BLaER1 (cell line): Measurements from ENCODE around the gene SCUBE1.

Source experiments
- H3K27ac ChIP-seq: shearing (Covaris generic); formaldehyde crosslinking; 2 replicates; pipeline ENCODE4 v1.8.1; 2022
- H3K27me3 ChIP-seq: shearing (Covaris generic); formaldehyde crosslinking; 2 replicates; pipeline ENCODE4 v1.8.1; 2022
- H3K36me3 ChIP-seq: shearing (Covaris generic); formaldehyde crosslinking; 2 replicates; pipeline ENCODE4 v1.8.1; 2022
- H3K4me1 ChIP-seq: shearing (Covaris generic); formaldehyde crosslinking; 2 replicates; pipeline ENCODE4 v1.8.1; 2022
- H3K4me2 ChIP-seq: shearing (Covaris generic); formaldehyde crosslinking; 2 replicates; pipeline ENCODE4 v1.8.1; 2022
- H3K4me3 ChIP-seq: shearing (Covaris generic); formaldehyde crosslinking; 2 replicates; pipeline ENCODE4 v1.8.1; 2022
- H3K9ac ChIP-seq: shearing (Covaris generic); formaldehyde crosslinking; 2 replicates; pipeline ENCODE4 v1.8.1; 2022
- H3K9me3 ChIP-seq: shearing (Covaris generic); formaldehyde crosslinking; 2 replicates; pipeline ENCODE4 v1.8.1; 2022
- H4K20me1 ChIP-seq: shearing (Covaris generic); formaldehyde crosslinking; 2 replicates; pipeline ENCODE4 v1.8.1; 2022
- Cebpa-rat ChIP-seq: shearing (Covaris generic); IDR thresholded peaks from 2 replicates; pipeline ENCODE4 v1.8.1; 2022

SCUBE1 gene

GRCh38 chr22:43343262-43343669 lies at the start of gene SCUBE1:
Gene SCUBE1, minus strand, starts transcription at chr22:43343372. Its CDS starts 111 bp downstream, at chr22:43343261.
- Histone ChIP-seq H3K4me1 (peaks cover 36% of the 10 kb centered on the region), H4K20me1 (peaks cover 6% of the 10 kb centered on the region; the same call in 1 of the 2 replicates), H3K27me3 (peaks cover 30% of the 10 kb centered on the region), H3K9me3 (no peaks in the 10 kb centered on the region), H3K4me2 (peak within 1 kb of the TSS; percentile 56), H3K4me3 (peak within 1 kb of the TSS; percentile 36; the same call in 1 of the 2 replicates), H3K27ac (no peak within 1 kb of the TSS), H3K9ac (no peak within 1 kb of the TSS), H3K36me3 (no peaks in the 10 kb centered on the region)
- no peak for TF ChIP-seq Cebpa-rat

GRCh38 chr22:43392385-43392989 lies 49.3 kb upstream of the SCUBE1 start:
- Histone ChIP-seq H3K4me2 (no peak overlapping the region), H3K9me3 (no peaks in the 10 kb centered on the region), H3K4me3 (no peak overlapping the region), H3K36me3 (no peaks in the 10 kb centered on the region), H3K27ac (no peak overlapping the region), H4K20me1 (no peaks in the 10 kb centered on the region), H3K27me3 (no peaks in the 10 kb centered on the region), H3K9ac (no peak overlapping the region), H3K4me1 (peaks cover 4% of the 10 kb centered on the region; the same call in 1 of the 2 replicates)
- TF ChIP-seq Cebpa-rat, result no peak

- H3K9ac ChIP-seq, result no peak overlapping the region
- H3K9me3 ChIP-seq, result no peaks in the 10 kb centered on the region
- peaks cover 4% of the 10 kb centered on the region; the same call in 1 of the 2 replicates for H3K4me1 ChIP-seq
- H3K36me3 ChIP-seq, result no peaks in the 10 kb centered on the region
- no peak for TF ChIP-seq Cebpa-rat
- H3K27ac ChIP-seq, result no peak overlapping the region
- no peaks in the 10 kb centered on the region for H3K27me3 ChIP-seq
- no peak overlapping the region for H3K4me2 ChIP-seq
- H4K20me1 ChIP-seq, result no peaks in the 10 kb centered on the region
- H3K4me3 ChIP-seq, result no peak overlapping the region
These were observed 48.1 kb upstream of the SCUBE1 start for GRCh38 chr22:43391306-43391705.

- Histone ChIP-seq H3K4me2 (no peak overlapping the region), H3K4me3 (no peak overlapping the region), H4K20me1 (no peaks in the 10 kb centered on the region), H3K36me3 (no peaks in the 10 kb centered on the region), H3K27me3 (no peaks in the 10 kb centered on the region), H3K9ac (no peak overlapping the region), H3K9me3 (no peaks in the 10 kb centered on the region), H3K4me1 (peaks cover 4% of the 10 kb centered on the region; the same call in 1 of the 2 replicates), H3K27ac (no peak overlapping the region)
- no peak for TF ChIP-seq Cebpa-rat
These were observed 47.7 kb upstream of the SCUBE1 start for GRCh38 chr22:43390872-43391271.

- Histone ChIP-seq H3K36me3 (no peaks in the 10 kb centered on the region), H3K9me3 (no peaks in the 10 kb centered on the region), H3K4me2 (no peak overlapping the region), H4K20me1 (no peaks in the 10 kb centered on the region), H3K27me3 (no peaks in the 10 kb centered on the region), H3K27ac (no peak overlapping the region), H3K4me3 (no peak overlapping the region), H3K9ac (no peak overlapping the region), H3K4me1 (peaks cover 4% of the 10 kb centered on the region; the same call in 1 of the 2 replicates)
- no peak for TF ChIP-seq Cebpa-rat
These were observed 47.0 kb upstream of the SCUBE1 start for GRCh38 chr22:43390166-43390565.

- Histone ChIP-seq H3K4me1 (peaks cover 4% of the 10 kb centered on the region; the same call in 1 of the 2 replicates), H3K27me3 (no peaks in the 10 kb centered on the region), H3K36me3 (no peaks in the 10 kb centered on the region), H3K9me3 (no peaks in the 10 kb centered on the region), H3K9ac (no peak overlapping the region), H3K27ac (no peak overlapping the region), H3K4me3 (no peak overlapping the region), H3K4me2 (no peak overlapping the region), H4K20me1 (no peaks in the 10 kb centered on the region)
- TF ChIP-seq Cebpa-rat, result no peak
These were observed 46.2 kb upstream of the SCUBE1 start for GRCh38 chr22:43389227-43389836.

- Histone ChIP-seq H3K9ac (no peak overlapping the region), H3K27me3 (no peaks in the 10 kb centered on the region), H3K9me3 (no peaks in the 10 kb centered on the region), H3K36me3 (no peaks in the 10 kb centered on the region), H3K4me1 (peaks cover 4% of the 10 kb centered on the region; the same call in 1 of the 2 replicates), H3K4me3 (no peak overlapping the region), H3K4me2 (no peak overlapping the region), H3K27ac (no peak overlapping the region), H4K20me1 (no peaks in the 10 kb centered on the region)
- no peak for TF ChIP-seq Cebpa-rat
These were observed 45.3 kb upstream of the SCUBE1 start for GRCh38 chr22:43388420-43388851.

- Histone ChIP-seq H3K4me3 (no peak overlapping the region), H3K36me3 (no peaks in the 10 kb centered on the region), H3K27ac (no peak overlapping the region), H3K9ac (no peak overlapping the region), H3K4me2 (no peak overlapping the region), H3K27me3 (no peaks in the 10 kb centered on the region), H3K4me1 (peaks cover 4% of the 10 kb centered on the region; the same call in 1 of the 2 replicates), H3K9me3 (no peaks in the 10 kb centered on the region), H4K20me1 (no peaks in the 10 kb centered on the region)
- TF ChIP-seq Cebpa-rat, result no peak
These were observed 44.6 kb upstream of the SCUBE1 start for GRCh38 chr22:43387815-43388214.

GRCh38 chr22:43385770-43386641 lies 42.8 kb upstream of the SCUBE1 start:
- no peaks in the 10 kb centered on the region for H3K36me3 ChIP-seq
- no peak for TF ChIP-seq Cebpa-rat
- no peaks in the 10 kb centered on the region for H3K9me3 ChIP-seq
- peak overlapping the region; percentile 47; the same call in 1 of the 2 replicates for H3K4me2 ChIP-seq
- peaks cover 18% of the 10 kb centered on the region for H3K4me1 ChIP-seq
- H4K20me1 ChIP-seq, result no peaks in the 10 kb centered on the region
- H3K4me3 ChIP-seq, result no peak overlapping the region
- H3K9ac ChIP-seq, result no peak overlapping the region
- no peaks in the 10 kb centered on the region for H3K27me3 ChIP-seq
- H3K27ac ChIP-seq, result no peak overlapping the region
